ENCODE measurements around the gene IGF1R. TPM values are rescaled to one million over a fixed set of nuclear protein-coding genes. Genes with fewer than 3 reads are reported as not detected.

The IGF1R gene
- total RNA-seq, 1 experiment from 2014 or later: 16.3 TPM

- H3K4me1 ChIP-seq (ENCODE audit: control insufficient read depth in 1 of 2, insufficient read depth in 2 of 2, low read length in 2 of 2): no peaks in the 10 kb centered on the region
- no peaks in the 10 kb centered on the region for H3K79me2 ChIP-seq (ENCODE audit: insufficient read depth, low read length)
Measured at GRCh38 chr15:98681061-98681460, 32.7 kb downstream of the IGF1R start.

More at GRCh38 chr15:98681061-98681460, 32.7 kb downstream of the IGF1R start:
- Histone ChIP-seq H2AFZ (ENCODE audit: low read depth, low read length, poor library complexity, severe bottlenecking) (no peak overlapping the region), H3K4me2 (ENCODE audit: low read length) (no peak overlapping the region), H3K4me3 (replicated peaks in 1 of 2; ENCODE audit: low read depth in 1 of 2, low read length in 2 of 2) (no peak overlapping the region), H3K27me3 (ENCODE audit: insufficient read depth, low read length) (no peaks in the 10 kb centered on the region), H3K9me2 (ENCODE audit: insufficient read depth) (no peaks in the 10 kb centered on the region), H3K9me3 (ENCODE audit: control insufficient read depth in 1 of 2, insufficient read depth in 1 of 2, low read depth in 1 of 2, low read length in 2 of 2) (no peaks in the 10 kb centered on the region), H3K36me3 (ENCODE audit: control insufficient read depth in 1 of 2, insufficient read depth in 2 of 2, low read length in 2 of 2) (no peaks in the 10 kb centered on the region), H3K27ac (ENCODE audit: low read depth, low read length) (no peak overlapping the region), H4K20me1 (ENCODE audit: insufficient read depth) (no peaks in the 10 kb centered on the region), H3K9ac (ENCODE audit: low read length) (no peak overlapping the region)
- no TSS peak for BruUV-seq (replicated peaks)
- no peak for ATAC-seq
- ChIA-PET CTCF (no interaction called here), POLR2A (no interaction called here), RAD21 (ENCODE audit: low non-redundant PET in 1 of 2, low total read pairs in 2 of 2, uncharacterized antibody in 2 of 2, unreplicated experiment in 2 of 2) (no interaction called here)
- intact Hi-C loops (cut with micrococcal nuclease): no loop called here
- no peak for DNase-seq (ENCODE audit: low read depth, low spot score)
- TF ChIP-seq POLR2AphosphoS5 (IDR thresholded peaks at IDR 0.05; ENCODE audit: low read depth, low read length): no peak
- no peak for TF ChIP-seq RAD21 (IDR thresholded peaks at IDR 0.05; ENCODE audit: low read depth)
- no peak for TF ChIP-seq POLR2A (IDR thresholded peaks at IDR 0.05; ENCODE audit: borderline replicate concordance, extremely low read depth, insufficient read depth, insufficient read length)
- TF ChIP-seq TCF7L2 (IDR thresholded peaks at IDR 0.05; ENCODE audit: borderline replicate concordance, extremely low read depth, insufficient read depth, insufficient read length): no peak
- TF ChIP-seq ZBTB33 (IDR thresholded peaks at IDR 0.05; ENCODE audit: extremely low read depth, insufficient replicate concordance, low read length): no peak
- no peak for TF ChIP-seq CEBPB (IDR thresholded peaks at IDR 0.05; ENCODE audit: low read depth)
- TF ChIP-seq MAX (IDR thresholded peaks at IDR 0.05): no peak
- no peak for TF ChIP-seq ZNF274 (IDR thresholded peaks at IDR 0.05; ENCODE audit: low read depth, low read length)
- no peak for TF ChIP-seq CBX3 (IDR thresholded peaks at IDR 0.05; ENCODE audit: low read depth)
- no peak for TF ChIP-seq SP1 (IDR thresholded peaks at IDR 0.05; ENCODE audit: low read depth)
- TF ChIP-seq REST (IDR thresholded peaks at IDR 0.05; ENCODE audit: low read depth): no peak
- TF ChIP-seq ZFX (IDR thresholded peaks at IDR 0.05): no peak
- no peak for TF ChIP-seq CTCF (IDR thresholded peaks at IDR 0.05 in 2 of 3, conservative IDR thresholded peaks at IDR 0.05 in 1 of 3; ENCODE audit: borderline replicate concordance in 1 of 3, insufficient read depth in 1 of 3, low read depth in 2 of 3, low read length in 2 of 3)
- no peak for TF ChIP-seq SRF (IDR thresholded peaks at IDR 0.05; ENCODE audit: low read depth)
- no peak for TF ChIP-seq EZH2phosphoT487 (IDR thresholded peaks at IDR 0.05; ENCODE audit: borderline replicate concordance)
- no peak for TF ChIP-seq ELF1 (IDR thresholded peaks at IDR 0.05; ENCODE audit: borderline replicate concordance, low read depth)
- TF ChIP-seq YY1 (IDR thresholded peaks at IDR 0.05; ENCODE audit: extremely low read depth, insufficient replicate concordance, low read depth, low read length): no peak
- no peak for TF ChIP-seq EGR1 (IDR thresholded peaks at IDR 0.05; ENCODE audit: low read depth)
